Measurements from ENCODE around the gene CHURC1. TPM values are rescaled to one million over a fixed set of nuclear protein-coding genes. Genes with fewer than 3 reads are reported as not detected.

Gene CHURC1
- total RNA-seq, 2 donors from 2014 or later: 28.4 to 67.5 TPM

GRCh38 chr14:64944861-64945260 is 30.6 kb downstream of the CHURC1 start:
- Mint-ChIP-seq H3K9me3 (no peaks in the 10 kb centered on the region), H3K27ac (peak overlapping the region in 1 of 2 donors; percentile 56), H3K36me3 (peaks cover 4 to 9% of the 10 kb centered on the region in 2 donors)
- ATAC-seq: no peak
- no peak for DNase-seq (ENCODE audit: low spot score in 2 of 2)

- no peaks in the 10 kb centered on the region for H3K9me3 Mint-ChIP-seq
- ATAC-seq (no peak), DNase-seq (ENCODE audit: low spot score in 2 of 2) (no peak)
- peak overlapping the region in 1 of 2 donors; percentile 56 for H3K27ac Mint-ChIP-seq
- H3K36me3 Mint-ChIP-seq: peaks cover 4 to 9% of the 10 kb centered on the region in 2 donors
Observed at GRCh38 chr14:64945431-64946178, 31.4 kb downstream of the CHURC1 start.

- H3K36me3 Mint-ChIP-seq: peaks cover 4 to 9% of the 10 kb centered on the region in 2 donors
- no peak for DNase-seq (ENCODE audit: low spot score in 2 of 2)
- peak overlapping the region in 1 of 2 donors; percentile 10 for H3K27ac Mint-ChIP-seq
- ATAC-seq: no peak
- no peaks in the 10 kb centered on the region for H3K9me3 Mint-ChIP-seq
Observed at GRCh38 chr14:64946310-64947045, 32.2 kb downstream of the CHURC1 start.

GRCh38 chr14:64947710-64948611 is 33.7 kb downstream of the CHURC1 start:
- no peaks in the 10 kb centered on the region for H3K9me3 Mint-ChIP-seq
- H3K36me3 Mint-ChIP-seq: peaks cover 4 to 9% of the 10 kb centered on the region in 2 donors

GRCh38 chr14:64948612-64949210 is 34.5 kb downstream of the CHURC1 start:
- H3K9me3 Mint-ChIP-seq: no peaks in the 10 kb centered on the region
- H3K36me3 Mint-ChIP-seq: peaks cover 4 to 9% of the 10 kb centered on the region in 2 donors

More at GRCh38 chr14:64947710-64948611, 33.7 kb downstream of the CHURC1 start:
- DNase-seq (ENCODE audit: low spot score in 2 of 2) (no peak), ATAC-seq (no peak)
- peak overlapping the region; percentile 10 to 72 for H3K27ac Mint-ChIP-seq

GRCh38 chr14:64950889-64951288 is 36.6 kb downstream of the CHURC1 start:
- Mint-ChIP-seq H3K27ac (peak overlapping the region in 1 of 2 donors; percentile 47), H3K9me3 (no peaks in the 10 kb centered on the region), H3K36me3 (no peaks in the 10 kb centered on the region)
- ATAC-seq (peak in 1 of 2 donors; percentile 17), DNase-seq (ENCODE audit: low spot score in 2 of 2) (no peak)

More at GRCh38 chr14:64948612-64949210, 34.5 kb downstream of the CHURC1 start:
- peak overlapping the region in 1 of 2 donors; percentile 38 for H3K27ac Mint-ChIP-seq
- DNase-seq (ENCODE audit: low spot score in 2 of 2) (no peak), ATAC-seq (no peak)

GRCh38 chr14:64951291-64951690 is 37.0 kb downstream of the CHURC1 start:
- DNase-seq (ENCODE audit: low spot score in 2 of 2) (no peak), ATAC-seq (no peak)
- Mint-ChIP-seq H3K27ac (peak overlapping the region in 1 of 2 donors; percentile 47), H3K36me3 (no peaks in the 10 kb centered on the region), H3K9me3 (no peaks in the 10 kb centered on the region)

- H3K36me3 Mint-ChIP-seq: no peaks in the 10 kb centered on the region
- no peak for ATAC-seq
- H3K27ac Mint-ChIP-seq: no peak overlapping the region
- no peak for DNase-seq (ENCODE audit: low spot score in 2 of 2)
- no peaks in the 10 kb centered on the region for H3K9me3 Mint-ChIP-seq
Observed at GRCh38 chr14:64951724-64952123, 37.5 kb downstream of the CHURC1 start.

GRCh38 chr14:64952598-64953309 is 38.5 kb downstream of the CHURC1 start:
- Mint-ChIP-seq H3K9me3 (no peaks in the 10 kb centered on the region), H3K36me3 (no peaks in the 10 kb centered on the region), H3K27ac (peak overlapping the region in 1 of 2 donors; percentile 69)
- ATAC-seq (peak; percentile 46 to 69), DNase-seq (ENCODE audit: low spot score in 2 of 2) (no peak)

- peak overlapping the region in 1 of 2 donors; percentile 34 for H3K27ac Mint-ChIP-seq
- no peaks in the 10 kb centered on the region for H3K9me3 Mint-ChIP-seq
- H3K36me3 Mint-ChIP-seq: no peaks in the 10 kb centered on the region
- DNase-seq (ENCODE audit: low spot score in 2 of 2) (peak in 1 of 2 donors; percentile 44), ATAC-seq (no peak)
Observed at GRCh38 chr14:64953310-64953654, 39.0 kb downstream of the CHURC1 start.

GRCh38 chr14:64953661-64954060 is 39.4 kb downstream of the CHURC1 start:
- peak in 1 of 2 donors; percentile 11 for DNase-seq (ENCODE audit: low spot score in 2 of 2)
- ATAC-seq: no peak
- no peaks in the 10 kb centered on the region for H3K9me3 Mint-ChIP-seq
- peak overlapping the region in 1 of 2 donors; percentile 58 for H3K27ac Mint-ChIP-seq
- no peaks in the 10 kb centered on the region for H3K36me3 Mint-ChIP-seq

- H3K27ac Mint-ChIP-seq: peak overlapping the region in 1 of 2 donors; percentile 80
- H3K9me3 Mint-ChIP-seq: no peaks in the 10 kb centered on the region
Observed at GRCh38 chr14:64954491-64955240, 40.4 kb downstream of the CHURC1 start.

GRCh38 chr14:64955297-64955696 is 41.0 kb downstream of the CHURC1 start:
- ATAC-seq: no peak
- peak overlapping the region in 1 of 2 donors; percentile 19 for H3K27ac Mint-ChIP-seq
- peak in 1 of 2 donors; percentile 25 for DNase-seq (ENCODE audit: low spot score in 2 of 2)
- H3K9me3 Mint-ChIP-seq: no peaks in the 10 kb centered on the region
- H3K36me3 Mint-ChIP-seq: no peaks in the 10 kb centered on the region

More at GRCh38 chr14:64954491-64955240, 40.4 kb downstream of the CHURC1 start:
- DNase-seq (ENCODE audit: low spot score in 2 of 2): peak in 1 of 2 donors; percentile 6
- ATAC-seq: no peak
- H3K36me3 Mint-ChIP-seq: no peaks in the 10 kb centered on the region

GRCh38 chr14:64956697-64957406 is 42.6 kb downstream of the CHURC1 start:
- ATAC-seq (no peak), DNase-seq (ENCODE audit: low spot score in 2 of 2) (no peak)
- peak overlapping the region in 1 of 2 donors; percentile 34 for H3K27ac Mint-ChIP-seq
- no peaks in the 10 kb centered on the region for H3K36me3 Mint-ChIP-seq
- H3K9me3 Mint-ChIP-seq: no peaks in the 10 kb centered on the region

Data from activated naive CD4-positive, alpha-beta T cell treated with anti-CD3 and anti-CD28 coated beads, Interleukin-2, amount 50 U/mL, for 72 hours (primary cell).